Stimulated activated CD8-positive, alpha-beta memory T cell treated with anti-CD3 and anti-CD28 coated beads, Interleukin-15, amount 100 ng/mL, for 48 hours (primary cell): Measurements from ENCODE around the gene CLNK.
A peak's percentile ranks its signal among the peaks of the same experiment; 100 is the strongest.

ENCODE experiments used
- DNase-seq, 2 donors: peaks; one replicate each; pipeline ENCODE4 v3.0.0-alpha.2; 2020; ENCODE audit warnings: low read depth in 2 of 2

The CLNK gene

GRCh38 chr4:10701702-10702460 lies 17.3 kb upstream of the CLNK start:
- no peak for DNase-seq

- DNase-seq = no peak
Measured at GRCh38 chr4:10701161-10701560, 16.6 kb upstream of the CLNK start.

- DNase-seq = no peak
Measured at GRCh38 chr4:10698172-10698571, 13.6 kb upstream of the CLNK start.

GRCh38 chr4:10697086-10697485 lies 12.5 kb upstream of the CLNK start:
- no peak for DNase-seq

- DNase-seq = no peak
Measured at GRCh38 chr4:10696253-10696652, 11.7 kb upstream of the CLNK start.

- DNase-seq = no peak
Measured at GRCh38 chr4:10694828-10695209, 10.3 kb upstream of the CLNK start.

- no peak for DNase-seq
Measured at GRCh38 chr4:10694151-10694827, 9.7 kb upstream of the CLNK start.

GRCh38 chr4:10691651-10692050 lies 7.1 kb upstream of the CLNK start:
- no peak for DNase-seq

GRCh38 chr4:10690185-10690907 lies 5.8 kb upstream of the CLNK start:
- no peak for DNase-seq

- DNase-seq = no peak
Measured at GRCh38 chr4:10688846-10689245, 4.3 kb upstream of the CLNK start.

GRCh38 chr4:10688022-10688421 lies 3.5 kb upstream of the CLNK start:
- DNase-seq = no peak

- DNase-seq = no peak
Measured at GRCh38 chr4:10687526-10687925, 3.0 kb upstream of the CLNK start.

GRCh38 chr4:10682397-10682796 lies 2.2 kb downstream of the CLNK start:
- DNase-seq = no peak

- no peak for DNase-seq
Measured at GRCh38 chr4:10677796-10678497, 6.6 kb downstream of the CLNK start.

GRCh38 chr4:10673817-10674369 lies 10.7 kb downstream of the CLNK start:
- DNase-seq = no peak

GRCh38 chr4:10672379-10672778 lies 12.2 kb downstream of the CLNK start:
- DNase-seq = no peak

- DNase-seq = no peak
Measured at GRCh38 chr4:10671799-10672198, 12.8 kb downstream of the CLNK start.

GRCh38 chr4:10671366-10671765 lies 13.2 kb downstream of the CLNK start:
- DNase-seq = peak in 1 of 2 donors; percentile 3

GRCh38 chr4:10670321-10670720 lies 14.2 kb downstream of the CLNK start:
- DNase-seq = no peak

- no peak for DNase-seq
Measured at GRCh38 chr4:10667701-10668326, 16.8 kb downstream of the CLNK start.

- DNase-seq = no peak
Measured at GRCh38 chr4:10666616-10667015, 18.0 kb downstream of the CLNK start.
